IMR-90 (cell line): Measurements from ENCODE around the gene EML1. TPM values are rescaled to one million over a fixed set of nuclear protein-coding genes. Genes with fewer than 3 reads are reported as not detected.

ENCODE experiments used
- ATAC-seq: fragments of 200-7000 bp; cut with Tn5 transposase; 2 replicates; pipeline ENCODE4 v1.9.1; 2020; ENCODE audit warnings: low read depth, mild to moderate bottlenecking, moderate library complexity
- BruUV-seq: library from RNA; stranded (reverse); fragments of 400-500 nt; replicated peaks from 2 replicates; lab custom pipeline; 2021; lab: Mats Ljungman, UMichigan
- CTCF ChIA-PET: fragments of 300-600 bp; formaldehyde crosslinking; extraction: SDS; loops from one replicate; lab custom pipeline; 2021; ENCODE audit warnings: antibody characterized with exemption; lab: Yijun Ruan, JAX
- POLR2A ChIA-PET: fragments of 300-600 bp; sonication (Branson Sonifier 250); formaldehyde crosslinking; loops from one replicate; lab custom pipeline; 2022; ENCODE audit warnings: antibody characterized with exemption; ENCODE audit not compliant: unreplicated experiment; lab: Charles Lee
- DNase-seq: peaks from one replicate; pipeline ENCODE4 v3.0.0; 2013
- H2AFZ ChIP-seq: replicated peaks from 2 replicates; pipeline ENCODE3; 2013; ENCODE audit warnings: low read length, mild to moderate bottlenecking; ENCODE audit not compliant: poor library complexity
- H2AK5ac ChIP-seq: 2 replicates; pipeline ENCODE4 v1.6.1; 2013; ENCODE audit warnings: low read depth, low read length, inconsistent platforms
- H2AK9ac ChIP-seq: replicated peaks from 2 replicates; pipeline ENCODE3; 2013; ENCODE audit warnings: mild to moderate bottlenecking, low read depth, low read length, moderate library complexity; ENCODE audit not compliant: poor library complexity
- H2BK120ac ChIP-seq: 2 replicates; pipeline ENCODE4 v1.6.1; 2013; ENCODE audit warnings: low read depth, low read length, inconsistent platforms
- H2BK15ac ChIP-seq: 3 replicates; pipeline ENCODE4 v1.6.1; 2013; ENCODE audit warnings: low read depth, low read length, inconsistent platforms
- H2BK20ac ChIP-seq: 2 replicates; pipeline ENCODE4 v1.6.1; 2013; ENCODE audit warnings: low read depth, mild to moderate bottlenecking, inconsistent platforms, low read length, moderate library complexity
- H2BK5ac ChIP-seq: 2 replicates; pipeline ENCODE4 v1.6.1; 2013; ENCODE audit warnings: mild to moderate bottlenecking, low read depth, low read length, inconsistent platforms; ENCODE audit not compliant: poor library complexity, severe bottlenecking
- H3K14ac ChIP-seq: replicated peaks from 2 replicates; pipeline ENCODE4 v1.6.1; 2013; ENCODE audit warnings: low read depth, low read length, inconsistent platforms
- H3K18ac ChIP-seq: 2 replicates; pipeline ENCODE4 v1.6.1; 2013; ENCODE audit warnings: low read depth, low read length, control low read depth
- H3K23ac ChIP-seq: 2 replicates; pipeline ENCODE4 v1.6.1; 2013; ENCODE audit warnings: low read depth, low read length, inconsistent platforms
- H3K27ac ChIP-seq: 2 replicates; pipeline ENCODE4 v1.5.1; 2013; ENCODE audit warnings: mild to moderate bottlenecking, control low read depth, low read length; ENCODE audit not compliant: insufficient read depth
- H3K27me3 ChIP-seq: 2 replicates; pipeline ENCODE4 v1.6.1; 2013; ENCODE audit warnings: low read length; ENCODE audit not compliant: control insufficient read depth, insufficient read depth
- H3K36me3 ChIP-seq: 2 replicates; pipeline ENCODE4 v1.6.1; 2013; ENCODE audit warnings: low read length, mixed read lengths; ENCODE audit not compliant: control insufficient read depth, insufficient read depth
- H3K4ac ChIP-seq: 2 replicates; pipeline ENCODE4 v1.6.1; 2013; ENCODE audit warnings: low read depth, low read length, inconsistent platforms
- H3K4me1 ChIP-seq: 2 replicates; pipeline ENCODE4 v1.6.1; 2013; ENCODE audit warnings: low read length, mixed read lengths; ENCODE audit not compliant: control insufficient read depth, insufficient read depth
- H3K4me2 ChIP-seq: 2 replicates; pipeline ENCODE4 v1.6.1; 2013; ENCODE audit warnings: low read depth, mild to moderate bottlenecking, control low read depth, low read length, moderate library complexity
- H3K4me3 ChIP-seq: 2 replicates; pipeline ENCODE4 v1.5.1; 2013; ENCODE audit warnings: low read depth, mild to moderate bottlenecking, control low read depth, low read length, moderate library complexity; ENCODE audit not compliant: insufficient read depth
- H3K56ac ChIP-seq: 2 replicates; pipeline ENCODE4 v1.6.1; 2013; ENCODE audit warnings: low read length, inconsistent platforms; ENCODE audit not compliant: insufficient read depth; ENCODE audit errors: extremely low read depth
- H3K79me1 ChIP-seq, 2 experiments: 2 replicates each; pipeline ENCODE4 v1.6.1; 2013; ENCODE audit warnings: low read length in 2 of 2, inconsistent platforms in 1 of 2, low read depth in 1 of 2
- H3K9ac ChIP-seq: 2 replicates; pipeline ENCODE4 v1.6.1; 2013; ENCODE audit warnings: low read depth, low read length, control low read depth
- H3K9me1 ChIP-seq: 2 replicates; pipeline ENCODE4 v1.6.1; 2013; ENCODE audit warnings: low read length, inconsistent platforms; ENCODE audit not compliant: insufficient read depth
- H3K9me3 ChIP-seq: 2 replicates; pipeline ENCODE4 v1.6.1; 2013; ENCODE audit warnings: low read length; ENCODE audit not compliant: control insufficient read depth, insufficient read depth
- H4K20me1 ChIP-seq: 2 replicates; pipeline ENCODE4 v1.6.1; 2013; ENCODE audit warnings: low read length, inconsistent platforms; ENCODE audit not compliant: insufficient read depth
- H4K5ac ChIP-seq: 2 replicates; pipeline ENCODE4 v1.6.1; 2013; ENCODE audit warnings: mild to moderate bottlenecking, low read depth, low read length, control low read depth
- H4K8ac ChIP-seq, 2 experiments: 2 replicates each; pipeline ENCODE4 v1.6.1; 2013; ENCODE audit warnings: low read depth in 2 of 2, low read length in 2 of 2, control low read depth in 1 of 2, inconsistent platforms in 1 of 2
- H4K91ac ChIP-seq: 2 replicates; pipeline ENCODE4 v1.6.1; 2013; ENCODE audit warnings: low read depth, low read length, inconsistent platforms; ENCODE audit not compliant: insufficient read depth
- FOS ChIP-seq: fragments of 150-350 bp; IDR thresholded peaks from 2 replicates; pipeline ENCODE4 v1.6.1; 2016; ENCODE audit warnings: low read depth, low read length
- MAFK ChIP-seq: IDR thresholded peaks from 2 replicates; pipeline ENCODE4 v1.6.1; 2012; ENCODE audit warnings: low read depth, low read length, improper control_type of control experiment
- MAZ ChIP-seq: IDR thresholded peaks from 2 replicates; pipeline ENCODE4 v1.6.1; 2012; ENCODE audit warnings: low read depth, mild to moderate bottlenecking, low read length, improper control_type of control experiment, moderate library complexity, borderline replicate concordance
- POLR2A ChIP-seq: IDR thresholded peaks from 2 replicates; pipeline ENCODE4 v1.6.1; 2012; ENCODE audit warnings: mild to moderate bottlenecking, low read depth, low read length
- RAD21 ChIP-seq: IDR thresholded peaks from 2 replicates; pipeline ENCODE4 v1.6.1; 2012; ENCODE audit warnings: low read length, improper control_type of control experiment
- RFX5 ChIP-seq: IDR thresholded peaks from 2 replicates; pipeline ENCODE4 v1.8.0; 2012; ENCODE audit warnings: low read depth, mild to moderate bottlenecking, low read length, moderate library complexity
- SMC3 ChIP-seq: fragments of 150-350 bp; IDR thresholded peaks from 2 replicates; pipeline ENCODE4 v1.6.1; 2016; ENCODE audit warnings: low read depth, mild to moderate bottlenecking, antibody characterized with exemption, low read length, moderate library complexity
- USF2 ChIP-seq: fragments of 150-350 bp; IDR thresholded peaks from 2 replicates; pipeline ENCODE4 v1.6.1; 2017; ENCODE audit warnings: mild to moderate bottlenecking, antibody characterized with exemption, low read length, low read depth
- whole genome bisulfite sequencing, 2 experiments: methylation state at CpG; one replicate each; pipeline versions ENCODE4 v1.1.5 to v1.1.7; 2013; ENCODE audit warnings: missing lambda C conversion rate in 2 of 2; ENCODE audit not compliant: insufficient read length in 1 of 2; ENCODE audit errors: extremely low coverage in 2 of 2; 5-methylcytosine and 5-hydroxymethylcytosine counted together
- dilution Hi-C: fragments of 300-500 bp; cut with HindIII; formaldehyde crosslinking; loops from one replicate; pipeline ENCODE4 v1.14.3; 2018; ENCODE audit warnings: low sequenced_read_pairs; ENCODE audit not compliant: unreplicated experiment
- in situ Hi-C: fragments of 300-500 bp; cut with MboI; formaldehyde crosslinking; loops from 3 replicates; pipeline ENCODE4 v1.14.3; 2019; ENCODE audit warnings: low sequenced_read_pairs, inconsistent platforms, mixed read lengths
- intact Hi-C: fragments of 100-400 bp; cut with micrococcal nuclease; formaldehyde crosslinking; loops from 2 replicates; pipeline ENCODE4 v1.10.0; 2022
- polyA plus RNA-seq, 3 experiments: library from polyadenylated mRNA; depleted of rRNA; stranded (reverse); fragments of >200 nt; gene quantifications; 2 replicates each; pipeline ENCODE4 v1.2.3, GENCODE V29; 2012; ENCODE audit warnings: low replicate concordance in 1 of 3
- total RNA-seq: library from RNA; depleted of rRNA; stranded (reverse); fragments of >200 nt; gene quantifications from 2 replicates; pipeline ENCODE4 v1.2.3, GENCODE V29; 2012

EML1 gene
- total and polyA plus RNA-seq, 2 of the 4 experiments (the other 2 are of a cell fraction) = 14.0 to 42.3 TPM

- Histone ChIP-seq H2BK5ac (no peak overlapping the region), H3K14ac (no peak overlapping the region), H3K79me1 (peaks cover 5 to 12% of the 10 kb centered on the region in 2 experiments; a peak in 3 of 4 replicates), H3K27ac (no peak overlapping the region), H2AFZ (no peak overlapping the region), H3K9me3 (peaks cover 4% of the 10 kb centered on the region; the same call in 1 of the 2 replicates), H2BK20ac (no peak overlapping the region), H2AK5ac (no peak overlapping the region), H4K8ac (no peak overlapping the region), H4K20me1 (no peaks in the 10 kb centered on the region), H3K36me3 (no peaks in the 10 kb centered on the region), H2BK15ac (no peak overlapping the region), H3K9me1 (peaks cover 6% of the 10 kb centered on the region), H3K4me1 (peaks cover 10% of the 10 kb centered on the region), H4K91ac (no peak overlapping the region), H3K18ac (no peak overlapping the region), H3K4ac (no peak overlapping the region), H3K23ac (no peak overlapping the region), H3K4me3 (no peak overlapping the region), H3K27me3 (no peaks in the 10 kb centered on the region), H3K56ac (no peak overlapping the region), H4K5ac (no peak overlapping the region), H3K9ac (no peak overlapping the region), H2AK9ac (no peak overlapping the region), H3K4me2 (no peak overlapping the region), H2BK120ac (no peak overlapping the region)
- no peak for ATAC-seq
- intact Hi-C loops (no loop called here), in situ Hi-C loops (no loop called here), dilution Hi-C loops (no loop called here)
- TF ChIP-seq MAFK (no peak), RAD21 (no peak), SMC3 (no peak), POLR2A (no peak), FOS (no peak), RFX5 (no peak), MAZ (no peak), USF2 (no peak)
- CTCF ChIA-PET = no interaction called here
- no peak for DNase-seq
- no TSS peak for BruUV-seq
- WGBS, 2 experiments = 100% methylated on average over 1 of the region's 6 CpGs; no CpG with 5 or more reads in 1 of the 2 experiments
- POLR2A ChIA-PET = no interaction called here
These were observed 4.5 kb upstream of the EML1 start for GRCh38 chr14:99788713-99789112.
